Cardiac muscle cell (in vitro differentiated cells and primary cell): ENCODE results near the gene ZNF324B. TPM values are rescaled to one million over a fixed set of nuclear protein-coding genes. Genes with fewer than 3 reads are reported as not detected.
A peak's percentile ranks its signal among the peaks of the same experiment; 100 is the strongest.
"Not testable (repeated sequence)": the region's sequence is repeated elsewhere in the genome, so short reads cannot be mapped to it uniquely, and the experiment has no call there.

ENCODE experiments used
- DNase-seq, 2 donors: peaks; one replicate each; pipeline versions ENCODE4 v3.0.0 to v3.0.0-alpha.2; 2010 to 2017; ENCODE audit warnings: low read depth in 1 of 2, low spot score in 1 of 2
- H3K27ac ChIP-seq: fragments of 200-600 bp; sonication (generic); 2 replicates; pipeline ENCODE4 v1.5.1; 2016
- H3K27me3 ChIP-seq: fragments of 200-600 bp; sonication (generic); 2 replicates; pipeline ENCODE4 v1.6.0; 2016; ENCODE audit warnings: control low read depth
- H3K36me3 ChIP-seq: fragments of 200-600 bp; sonication (generic); 2 replicates; pipeline ENCODE4 v1.5.1; 2016; ENCODE audit warnings: control low read depth
- H3K4me1 ChIP-seq: fragments of 200-600 bp; sonication (generic); 2 replicates; pipeline ENCODE4 v1.8.1; 2017; ENCODE audit warnings: low read depth, mild to moderate bottlenecking, mixed run types
- H3K4me3 ChIP-seq: fragments of 200-600 bp; sonication (generic); 2 replicates; pipeline ENCODE4 v1.5.1; 2016; ENCODE audit warnings: mild to moderate bottlenecking
- H3K9me3 ChIP-seq: fragments of 200-600 bp; sonication (generic); 2 replicates; pipeline ENCODE4 v1.5.1; 2017; ENCODE audit warnings: low read depth, mild to moderate bottlenecking, control low read depth
- CTCF ChIP-seq: IDR thresholded peaks from 2 replicates; pipeline ENCODE4 v1.5.1; 2012; ENCODE audit warnings: low read depth, mild to moderate bottlenecking, low read length
- polyA plus RNA-seq: library from polyadenylated mRNA; unstranded; fragments of >200 nt; fragmentation: Nextera tagmentation; extraction: Ambion mirVana; gene quantifications from 2 replicates; pipeline ENCODE4 v1.2.1, GENCODE V29; 2016
- total RNA-seq: library from RNA; depleted of rRNA; stranded (reverse); fragments of >200 nt; gene quantifications from 2 replicates; pipeline ENCODE4 v1.2.3, GENCODE V29; 2016

Gene ZNF324B
- total and polyA plus RNA-seq, 2 experiments from 2014 or later = 5.0 to 19.0 TPM

GRCh38 chr19:58429745-58430144, 21.7 kb upstream of the ZNF324B start:
- no peak for DNase-seq
- no peaks in the 10 kb centered on the region for H3K9me3 ChIP-seq
- no peak overlapping the region for H3K27ac ChIP-seq
- H3K36me3 ChIP-seq = no peaks in the 10 kb centered on the region
- TF ChIP-seq CTCF = no peak
- no peaks in the 10 kb centered on the region for H3K4me1 ChIP-seq
- H3K27me3 ChIP-seq = no peaks in the 10 kb centered on the region
- no peak overlapping the region for H3K4me3 ChIP-seq

GRCh38 chr19:58434217-58434616, 17.2 kb upstream of the ZNF324B start:
- peak in 1 of 2 donors; percentile 14 for DNase-seq
- H3K36me3 ChIP-seq = no peaks in the 10 kb centered on the region

GRCh38 chr19:58439576-58440554, 11.6 kb upstream of the ZNF324B start, which contains the start of gene ZNF132:
Gene ZNF132, minus strand, starts transcription at chr19:58440153. Its CDS starts 332 bp downstream, at chr19:58439821.
- no peak for TF ChIP-seq CTCF
- Histone ChIP-seq H3K4me3 (no peak within 1 kb of the TSS), H3K27ac (no peak within 1 kb of the TSS), H3K27me3 (no peaks in the 10 kb centered on the region), H3K4me1 (no peaks in the 10 kb centered on the region), H3K9me3 (no peaks in the 10 kb centered on the region), H3K36me3 (no peaks in the 10 kb centered on the region)
- peak in 1 of 2 donors; percentile 100 for DNase-seq

More at GRCh38 chr19:58434217-58434616, 17.2 kb upstream of the ZNF324B start:
- Histone ChIP-seq H3K27me3 (no peaks in the 10 kb centered on the region), H3K27ac (no peak overlapping the region), H3K4me1 (no peaks in the 10 kb centered on the region), H3K9me3 (no peaks in the 10 kb centered on the region), H3K4me3 (no peak overlapping the region)
- TF ChIP-seq CTCF = no peak

GRCh38 chr19:58440556-58440955, 10.9 kb upstream of the ZNF324B start:
- no peak for TF ChIP-seq CTCF

GRCh38 chr19:58442986-58443385, 8.4 kb upstream of the ZNF324B start:
- not testable (repeated sequence) for DNase-seq, H3K4me1 ChIP-seq, H3K4me3 ChIP-seq

More at GRCh38 chr19:58440556-58440955, 10.9 kb upstream of the ZNF324B start:
- no peak overlapping the region for H3K27ac ChIP-seq
- H3K4me1 ChIP-seq = no peaks in the 10 kb centered on the region
- no peak overlapping the region for H3K4me3 ChIP-seq
- DNase-seq = no peak
- no peaks in the 10 kb centered on the region for H3K36me3 ChIP-seq
- H3K9me3 ChIP-seq = no peaks in the 10 kb centered on the region
- H3K27me3 ChIP-seq = no peaks in the 10 kb centered on the region

GRCh38 chr19:58448860-58449259, 2.6 kb upstream of the ZNF324B start:
- peaks cover 10% of the 10 kb centered on the region for H3K27me3 ChIP-seq
- H3K27ac ChIP-seq, H3K36me3 ChIP-seq, H3K9me3 ChIP-seq, H3K4me1 ChIP-seq, DNase-seq, H3K4me3 ChIP-seq: not testable (repeated sequence)

More at GRCh38 chr19:58442986-58443385, 8.4 kb upstream of the ZNF324B start:
- H3K27ac ChIP-seq, H3K36me3 ChIP-seq, H3K9me3 ChIP-seq, H3K27me3 ChIP-seq: not testable (repeated sequence)

- not testable (repeated sequence) for H3K4me1 ChIP-seq
- H3K27me3 ChIP-seq = peaks cover 10% of the 10 kb centered on the region
These were observed 1.4 kb upstream of the ZNF324B start for GRCh38 chr19:58449980-58450379.

More at GRCh38 chr19:58449980-58450379, 1.4 kb upstream of the ZNF324B start:
- H3K27ac ChIP-seq, H3K9me3 ChIP-seq, H3K36me3 ChIP-seq, H3K4me3 ChIP-seq, DNase-seq: not testable (repeated sequence)
